CD4-positive, alpha-beta T cell treated with Interleukin-6 at 100 ng/mL for 8 hours (primary cell): Measurements from ENCODE around the gene ALPL.

Experiments
- DNase-seq: peaks from one replicate; pipeline ENCODE4 v3.0.0-alpha.2; 2020; ENCODE audit warnings: mixed read lengths, low spot score

ALPL gene

DNA sequence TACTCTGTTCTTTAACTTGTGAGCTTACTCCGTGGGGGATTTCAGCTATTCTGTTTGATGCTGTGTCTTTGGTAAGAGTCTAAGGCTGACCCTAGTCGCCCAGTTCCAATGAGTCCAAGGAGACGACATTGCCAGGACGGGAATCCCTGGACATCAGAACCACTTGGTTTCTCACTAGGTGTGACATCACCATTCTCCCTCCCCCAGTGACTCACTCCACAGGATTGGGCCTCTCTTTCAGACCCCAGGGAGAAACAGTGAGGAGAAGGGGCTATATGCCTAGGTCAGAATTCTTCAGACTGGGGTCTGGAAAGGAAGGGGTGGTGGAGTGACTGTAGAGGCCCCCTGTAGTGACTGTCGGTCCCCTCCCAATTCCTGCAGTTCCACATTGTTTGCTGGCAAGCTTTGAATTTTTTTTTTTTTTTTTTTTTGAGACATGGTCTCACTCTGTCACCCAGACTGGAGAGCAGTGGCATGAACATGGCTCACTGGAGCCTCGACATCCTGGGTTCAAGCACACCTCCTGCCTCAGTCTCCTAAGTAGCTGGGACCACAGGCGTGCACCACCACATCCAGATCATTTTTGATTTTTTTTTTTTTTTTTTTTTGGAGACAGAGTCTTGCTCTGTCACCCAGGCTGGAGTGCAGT, 21.3 kb downstream of the ALPL start:
- no peak for DNase-seq

- DNase-seq = no peak
Observed at GRCh38 chr1:21531241-21531640, 22.0 kb downstream of the ALPL start.

DNA sequence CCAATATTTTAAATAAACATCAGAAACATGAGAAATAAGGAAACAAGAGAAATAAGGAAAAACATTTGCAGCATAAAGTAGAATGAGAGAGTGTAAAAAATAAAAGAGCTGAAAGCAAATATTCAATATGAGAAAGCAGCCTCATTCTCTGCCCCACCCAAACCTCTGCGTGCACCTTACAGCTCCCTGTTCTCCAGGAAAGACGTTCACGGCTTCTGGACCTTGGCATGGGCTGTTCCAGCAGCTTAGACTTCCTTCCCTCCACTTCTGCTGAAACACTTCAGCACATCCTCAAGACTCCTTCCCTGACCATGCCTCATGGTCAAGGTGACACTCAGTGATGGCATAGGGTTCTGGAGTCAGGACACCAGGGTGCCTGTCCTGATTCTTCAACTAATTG, 23.3 kb downstream of the ALPL start:
- DNase-seq = no peak

DNA sequence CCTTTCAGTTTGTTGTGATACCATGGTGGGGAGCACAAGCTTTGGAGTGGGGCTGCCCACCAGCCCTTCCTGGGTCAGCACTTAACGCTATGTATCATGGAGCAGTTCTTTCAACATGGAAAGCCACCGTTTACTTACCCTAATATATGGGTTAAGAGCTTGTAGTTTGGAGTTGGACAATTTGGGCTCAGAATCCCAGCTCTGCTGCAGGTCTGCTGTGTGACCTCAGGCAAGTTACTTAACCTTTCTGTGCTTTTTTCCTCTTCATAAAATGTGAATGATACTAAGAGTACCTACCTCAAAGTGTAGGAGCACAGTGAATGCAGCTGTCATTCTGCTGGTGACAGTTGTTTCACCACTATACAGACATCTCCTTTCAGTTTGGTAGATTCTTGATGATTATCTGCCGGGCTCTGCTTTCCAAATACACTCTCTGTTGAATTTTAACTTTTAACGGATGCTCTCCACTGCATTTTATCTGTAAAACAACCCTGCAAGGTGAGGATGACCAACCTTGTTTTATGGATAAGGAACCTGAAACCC, 23.8 kb downstream of the ALPL start:
- no peak for DNase-seq

- DNase-seq = no peak
Observed at GRCh38 chr1:21534146-21534545, 24.9 kb downstream of the ALPL start.

DNA sequence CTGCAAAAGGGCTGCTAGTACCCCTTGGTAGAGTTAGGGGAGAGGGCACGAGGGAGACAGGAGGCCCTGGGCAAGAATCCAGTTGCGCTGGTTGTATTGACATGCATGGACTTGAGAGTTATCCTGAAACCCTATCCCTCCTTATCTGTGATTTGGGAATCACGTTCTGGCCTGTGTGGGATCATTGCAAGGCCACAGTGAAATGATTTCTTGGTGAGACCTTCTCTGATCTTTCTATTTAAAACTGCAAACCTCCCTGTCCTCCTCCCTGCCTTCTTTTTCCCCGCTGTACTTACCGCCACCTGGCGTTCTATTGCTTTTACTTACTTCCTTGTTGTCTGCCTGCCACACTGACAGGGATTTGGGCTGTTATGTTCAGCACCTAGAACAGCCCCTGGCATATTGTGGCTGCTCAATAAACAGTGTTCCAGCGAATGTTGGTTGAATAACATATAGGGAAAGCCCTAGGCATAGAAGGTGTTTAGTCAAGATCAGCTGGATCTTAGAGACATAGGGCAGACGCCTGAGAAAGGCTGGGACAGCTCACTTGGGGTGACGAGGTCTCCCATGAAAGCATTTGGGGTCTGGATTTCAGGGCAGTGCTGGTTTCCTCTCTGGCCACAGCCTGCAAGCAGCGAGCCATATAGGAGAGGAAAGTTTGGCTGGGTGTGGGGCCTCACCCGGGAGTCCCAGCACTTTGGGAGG, 25.6 kb downstream of the ALPL start:
- DNase-seq = no peak

DNA sequence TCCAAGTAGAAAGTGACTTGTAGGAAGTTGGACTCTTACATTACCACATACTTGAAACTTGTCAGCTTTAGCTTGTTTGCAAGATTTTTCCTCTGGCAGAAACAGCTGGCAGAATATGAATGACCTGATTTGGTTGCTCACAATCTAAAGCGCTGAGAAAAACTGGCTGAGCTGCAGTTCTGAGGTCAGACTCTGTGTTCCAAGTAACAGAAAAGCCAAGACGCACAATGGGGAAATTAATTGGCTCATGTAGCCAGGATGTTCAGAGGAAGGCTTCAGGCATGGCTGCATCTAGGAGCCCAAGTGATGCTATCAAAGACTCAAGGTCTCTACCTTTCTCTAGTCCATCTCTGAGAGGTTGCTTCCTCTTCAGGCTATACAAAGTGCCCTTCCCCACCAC, 27.0 kb downstream of the ALPL start:
- DNase-seq = no peak

DNA sequence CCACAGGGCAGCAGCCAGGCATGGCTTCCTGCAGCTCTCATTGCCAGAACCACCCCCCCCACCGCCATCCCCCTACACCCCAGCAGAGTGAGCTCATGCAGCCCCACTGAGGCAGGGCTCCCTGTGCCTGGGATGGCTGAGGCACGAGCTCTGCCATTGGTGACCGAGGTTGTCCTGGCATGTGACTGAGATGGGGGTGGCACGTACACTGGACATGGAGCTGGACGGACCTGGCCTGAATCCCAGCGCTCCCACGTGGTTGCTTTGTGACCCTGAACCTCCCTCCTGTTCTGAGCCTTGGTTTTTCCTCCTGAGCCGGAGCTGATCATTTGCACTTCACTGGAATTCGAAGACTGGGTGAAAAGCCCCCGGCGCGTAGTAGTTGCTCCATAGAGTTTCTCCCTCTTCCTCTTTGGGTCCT, 28.3 kb downstream of the ALPL start:
- DNase-seq = no peak

- DNase-seq = no peak
Observed at GRCh38 chr1:21537932-21538630, 28.9 kb downstream of the ALPL start.

DNA sequence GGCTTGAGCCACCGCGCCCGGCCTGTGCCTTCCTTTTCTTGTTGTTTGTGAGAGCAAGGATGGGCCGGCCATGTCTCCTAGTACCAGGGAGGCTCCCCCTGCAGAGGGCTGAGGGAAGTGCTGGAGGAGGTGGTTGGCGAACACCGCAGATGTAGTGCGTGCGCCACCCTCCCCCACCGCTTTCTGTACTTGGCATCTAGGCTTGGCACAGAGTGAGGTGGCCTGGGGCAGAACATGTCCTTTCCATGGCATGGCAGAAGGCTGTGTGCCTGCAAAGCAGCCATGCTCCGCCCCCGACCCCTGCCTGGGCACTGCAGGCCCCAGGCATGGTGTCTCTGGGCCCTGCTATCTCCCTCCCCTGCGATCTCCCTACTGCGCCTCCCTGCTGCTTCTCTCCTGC, 30.7 kb downstream of the ALPL start:
- no peak for DNase-seq

GRCh38 chr1:21541329-21541728, 32.1 kb downstream of the ALPL start:
- DNase-seq = no peak

DNA sequence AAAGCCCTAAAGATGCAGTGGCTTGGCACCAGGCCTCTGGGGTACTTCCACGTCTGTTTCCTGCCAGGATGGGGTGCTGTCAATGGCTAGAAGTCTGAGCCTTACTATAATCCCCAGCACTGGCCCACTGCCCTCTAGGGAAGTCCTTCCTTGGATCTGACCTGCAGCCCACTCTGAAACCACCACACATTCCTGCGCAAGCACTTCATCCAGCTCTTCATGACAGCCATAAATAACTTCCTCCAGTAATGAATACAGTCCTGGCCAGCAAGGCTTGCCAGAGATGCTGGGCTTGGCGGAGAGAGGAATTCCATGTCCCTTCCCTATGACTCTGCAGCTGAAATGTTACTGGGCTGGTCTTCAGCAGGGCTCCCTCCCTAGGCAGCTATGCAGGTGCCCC, 32.6 kb downstream of the ALPL start:
- no peak for DNase-seq

DNA sequence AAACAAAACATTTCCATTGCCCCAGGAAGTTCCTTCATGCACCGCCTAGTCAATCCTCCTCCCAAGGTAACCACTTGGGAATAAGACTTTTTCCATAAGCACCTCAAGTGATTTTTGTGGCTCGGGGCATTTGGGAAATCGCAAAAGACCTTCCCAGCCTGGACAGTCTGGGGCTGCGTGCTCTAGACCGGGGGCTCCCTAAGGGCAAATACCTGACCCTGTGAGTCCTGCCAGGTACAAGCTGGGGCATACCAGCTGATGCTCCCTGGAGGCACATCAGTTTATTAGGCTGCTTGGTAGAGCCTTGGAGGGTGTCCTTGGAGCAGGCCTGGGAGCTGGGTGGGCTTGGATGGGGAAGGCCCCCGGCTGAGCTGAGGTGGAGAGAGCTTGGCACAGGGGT, 34.4 kb downstream of the ALPL start:
- DNase-seq = no peak

- no peak for DNase-seq
Observed at GRCh38 chr1:21544095-21544494, 34.9 kb downstream of the ALPL start.

- DNase-seq = no peak
Observed at GRCh38 chr1:21546122-21546825, 37.1 kb downstream of the ALPL start.

GRCh38 chr1:21547876-21548275, 38.7 kb downstream of the ALPL start:
- no peak for DNase-seq

DNA sequence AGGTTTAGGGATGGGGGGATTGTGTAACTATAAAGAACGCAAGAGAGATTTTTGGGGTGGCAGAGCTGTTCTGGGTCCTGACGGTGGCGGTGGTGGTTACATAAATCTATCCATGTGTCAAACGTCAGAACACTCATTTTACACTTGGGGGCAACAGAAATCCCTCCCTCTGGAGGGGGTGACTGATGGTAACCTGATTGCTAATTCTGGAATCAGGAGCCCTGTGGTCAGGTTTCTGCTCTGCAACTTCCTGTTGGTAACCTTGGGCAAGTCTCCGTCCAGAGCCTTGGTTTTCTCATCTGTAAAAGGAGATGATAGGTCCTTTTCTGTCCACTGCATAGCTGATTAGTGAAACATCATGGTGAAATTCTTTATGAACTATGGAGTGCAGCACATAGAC, 40.9 kb downstream of the ALPL start:
- DNase-seq = no peak

DNA sequence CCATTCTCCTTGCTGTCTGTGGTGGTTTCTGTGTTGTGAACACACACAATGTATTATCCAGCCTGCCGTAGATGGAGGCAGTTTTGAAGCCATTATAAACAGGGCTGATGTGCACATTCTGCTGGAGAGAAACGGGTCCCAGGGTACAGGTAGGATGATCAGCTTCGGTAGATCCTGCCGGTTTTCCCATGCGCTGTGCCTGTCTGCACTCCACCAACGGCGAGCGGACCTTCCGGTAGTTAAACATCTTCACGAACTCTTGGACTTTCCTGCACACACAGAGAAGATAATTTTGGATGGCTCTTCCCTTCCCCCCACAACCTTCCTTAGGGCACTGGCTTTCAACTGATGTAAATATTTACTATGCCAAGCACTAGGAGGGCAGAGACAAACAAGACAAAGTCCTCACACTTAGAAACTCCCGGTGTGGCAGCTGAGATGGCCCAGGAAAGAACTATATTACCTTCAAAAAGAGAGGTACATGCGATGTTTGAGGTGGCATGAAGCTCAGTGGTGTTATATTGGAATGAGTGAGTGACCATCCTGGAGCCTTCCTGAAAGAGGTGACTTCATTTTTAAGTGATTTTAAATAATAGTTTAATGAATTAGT, 41.7 kb downstream of the ALPL start:
- DNase-seq = no peak

DNA sequence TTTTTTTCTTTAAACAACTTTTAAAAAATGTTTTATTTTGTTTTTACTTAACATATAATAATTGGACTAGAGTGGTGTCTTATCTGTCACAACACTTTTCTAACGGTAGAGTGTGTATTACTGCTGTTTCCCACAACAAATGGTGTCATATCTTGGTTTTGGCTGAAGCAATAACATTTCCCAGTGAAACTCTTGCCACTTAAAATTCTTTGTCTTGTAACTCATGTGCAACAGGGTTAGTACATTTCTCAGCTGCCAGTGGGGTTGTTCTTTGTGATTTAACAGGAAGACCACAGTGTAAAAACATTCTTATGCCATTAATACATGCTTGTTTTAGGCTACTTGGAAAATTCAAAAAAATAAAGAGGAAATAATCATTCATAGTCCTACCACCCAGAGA, 43.5 kb downstream of the ALPL start:
- no peak for DNase-seq

GRCh38 chr1:21553116-21553926, 44.1 kb downstream of the ALPL start:
- DNase-seq = no peak
